Ecto neural progenitor cell (in vitro differentiated cells): ENCODE measurements around the gene SHPK.

ENCODE experiments used
- DNase-seq: peaks from one replicate; pipeline ENCODE4 v3.0.0-alpha.2; 2018; ENCODE audit warnings: low spot score

SHPK gene

GRCh38 chr17:3636154-3636907, at the start of gene SHPK, which contains the start of gene CTNS:
TSS of gene SHPK (minus strand) at chr17:3636250. CDS start at chr17:3636219, 31 bp downstream.
TSS of gene CTNS (plus strand) at chr17:3636760. CDS start at chr17:3640207, 3,447 bp downstream.
- DNase-seq: peak; percentile 99

GRCh38 chr17:3685174-3685573, 49.1 kb upstream of the SHPK start:
- no peak for DNase-seq

- DNase-seq: no peak
Measured at GRCh38 chr17:3683054-3683511, 47.0 kb upstream of the SHPK start.

- DNase-seq: no peak
Measured at GRCh38 chr17:3682033-3682432, 46.0 kb upstream of the SHPK start.

- no peak for DNase-seq
Measured at GRCh38 chr17:3681565-3681964, 45.5 kb upstream of the SHPK start.

- no peak for DNase-seq
Measured at GRCh38 chr17:3681057-3681456, 45.0 kb upstream of the SHPK start.

GRCh38 chr17:3679531-3680126, 43.6 kb upstream of the SHPK start:
- DNase-seq: no peak

- DNase-seq: no peak
Measured at GRCh38 chr17:3678821-3679530, 42.9 kb upstream of the SHPK start.

GRCh38 chr17:3678095-3678820, 42.2 kb upstream of the SHPK start:
- no peak for DNase-seq

GRCh38 chr17:3675886-3676285, 39.8 kb upstream of the SHPK start:
- no peak for DNase-seq

- DNase-seq: no peak
Measured at GRCh38 chr17:3672571-3672970, 36.5 kb upstream of the SHPK start.

GRCh38 chr17:3669548-3669947, 33.5 kb upstream of the SHPK start:
- no peak for DNase-seq

- no peak for DNase-seq
Measured at GRCh38 chr17:3669085-3669347, 33.0 kb upstream of the SHPK start.

GRCh38 chr17:3668279-3669084, 32.4 kb upstream of the SHPK start, which contains the start of the genes EMC6 and TAX1BP3:
TSS of gene EMC6 (plus strand) at chr17:3668812. CDS start at chr17:3669147, 335 bp downstream.
TSS of gene TAX1BP3 (minus strand) at chr17:3668578. CDS start at chr17:3668526, 52 bp downstream.
- DNase-seq: peak; percentile 100

GRCh38 chr17:3667366-3668278, 31.6 kb upstream of the SHPK start:
- peak; percentile 90 for DNase-seq

GRCh38 chr17:3666516-3666915, 30.5 kb upstream of the SHPK start:
- DNase-seq: no peak

- DNase-seq: no peak
Measured at GRCh38 chr17:3665834-3666233, 29.8 kb upstream of the SHPK start.

GRCh38 chr17:3663102-3664011, 27.3 kb upstream of the SHPK start:
- no peak for DNase-seq

GRCh38 chr17:3660311-3660891, 24.4 kb upstream of the SHPK start:
- no peak for DNase-seq
